ENCODE data around the gene FAM120A. TPM values are rescaled to one million over a fixed set of nuclear protein-coding genes. Genes with fewer than 3 reads are reported as not detected.

Gene FAM120A
- total RNA-seq, 1 experiment from 2014 or later = 162 TPM

DNA sequence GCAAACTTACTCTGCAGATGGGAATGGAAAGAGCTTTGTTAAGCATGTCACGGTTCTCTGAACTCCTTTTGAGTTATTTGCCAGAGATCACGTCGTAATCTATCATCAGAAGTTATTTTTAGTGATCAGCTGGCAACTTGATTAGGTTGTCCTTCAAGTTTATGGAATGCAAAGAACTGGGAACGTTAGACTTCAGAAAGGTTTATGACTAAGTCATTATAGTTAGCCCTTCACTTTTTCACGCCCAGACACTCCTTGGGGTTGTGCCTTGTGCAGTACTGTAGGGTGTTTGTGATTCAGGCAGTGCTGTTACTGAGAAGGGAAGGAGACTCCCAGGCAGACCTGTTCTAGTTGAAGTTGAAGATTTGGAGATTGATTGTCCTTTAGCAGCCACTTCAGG, 98.1 kb downstream of the FAM120A start:
- intact Hi-C loops (cut with micrococcal nuclease) = no loop called here
- no peak for DNase-seq (ENCODE audit: unreplicated experiment)
- Mint-ChIP-seq H3K4me3 (ENCODE audit: unreplicated experiment) (no peak overlapping the region), H3K27me3 (ENCODE audit: insufficient read depth, unreplicated experiment) (no peaks in the 10 kb centered on the region), H3K9me3 (ENCODE audit: unreplicated experiment) (no peaks in the 10 kb centered on the region), H3K27ac (ENCODE audit: low read depth, unreplicated experiment) (peak overlapping the region; percentile 31), H3K4me1 (ENCODE audit: insufficient read depth, unreplicated experiment) (no peaks in the 10 kb centered on the region), H3K36me3 (ENCODE audit: insufficient read depth, unreplicated experiment) (peaks cover 86% of the 10 kb centered on the region)
- ChIA-PET POLR2A (interaction anchor here (0.6 to 1.2 kb wide), 2 partner anchors 47 to 97 kb away, joined by 3 to 4 read pairs; partner anchors contain the start of gene FAM120AOS), CTCF (interaction anchor here (1.4 kb wide), 1 partner anchor 17 kb away, joined by 7 read pairs; no protein-coding TSS in a partner anchor)
- TF ChIP-seq, protein P1, sequence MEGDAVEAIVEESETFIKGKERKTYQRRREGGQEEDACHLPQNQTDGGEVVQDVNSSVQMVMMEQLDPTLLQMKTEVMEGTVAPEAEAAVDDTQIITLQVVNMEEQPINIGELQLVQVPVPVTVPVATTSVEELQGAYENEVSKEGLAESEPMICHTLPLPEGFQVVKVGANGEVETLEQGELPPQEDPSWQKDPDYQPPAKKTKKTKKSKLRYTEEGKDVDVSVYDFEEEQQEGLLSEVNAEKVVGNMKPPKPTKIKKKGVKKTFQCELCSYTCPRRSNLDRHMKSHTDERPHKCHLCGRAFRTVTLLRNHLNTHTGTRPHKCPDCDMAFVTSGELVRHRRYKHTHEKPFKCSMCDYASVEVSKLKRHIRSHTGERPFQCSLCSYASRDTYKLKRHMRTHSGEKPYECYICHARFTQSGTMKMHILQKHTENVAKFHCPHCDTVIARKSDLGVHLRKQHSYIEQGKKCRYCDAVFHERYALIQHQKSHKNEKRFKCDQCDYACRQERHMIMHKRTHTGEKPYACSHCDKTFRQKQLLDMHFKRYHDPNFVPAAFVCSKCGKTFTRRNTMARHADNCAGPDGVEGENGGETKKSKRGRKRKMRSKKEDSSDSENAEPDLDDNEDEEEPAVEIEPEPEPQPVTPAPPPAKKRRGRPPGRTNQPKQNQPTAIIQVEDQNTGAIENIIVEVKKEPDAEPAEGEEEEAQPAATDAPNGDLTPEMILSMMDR (IDR thresholded peaks at IDR 0.05; ENCODE audit: unreplicated experiment) = no peak
- no TSS peak for BruUV-seq (replicated peaks)

DNA sequence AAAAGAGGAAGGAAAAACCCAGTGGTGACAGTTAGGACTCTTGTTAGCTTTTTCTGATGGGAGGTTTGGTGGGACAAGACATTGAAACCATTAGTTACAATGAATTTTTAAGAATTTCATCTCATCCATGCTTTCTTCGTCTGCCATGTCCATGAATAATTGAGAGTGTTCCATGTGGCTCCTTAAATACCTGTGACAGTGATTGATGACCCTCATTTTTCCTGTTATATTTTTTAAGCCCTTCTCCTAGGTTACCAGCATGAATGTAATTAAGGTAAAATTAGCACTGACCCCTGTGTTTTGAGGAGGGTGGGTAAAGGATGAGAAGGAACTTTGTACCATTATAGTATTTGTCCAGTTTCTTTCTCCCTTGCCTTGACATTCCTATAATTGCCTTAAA, 101.4 kb downstream of the FAM120A start:
- H3K4me1 Mint-ChIP-seq (ENCODE audit: insufficient read depth, unreplicated experiment) = no peaks in the 10 kb centered on the region
- H3K36me3 Mint-ChIP-seq (ENCODE audit: insufficient read depth, unreplicated experiment) = peaks cover 84% of the 10 kb centered on the region
- ChIA-PET POLR2A (interaction anchor here (0.7 kb wide), 1 partner anchor 28 kb away, joined by 3 read pairs; no protein-coding TSS in a partner anchor), CTCF (interaction anchor here (1.3 to 2.1 kb wide), 3 partner anchors 9 to 14 kb away, joined by 4 to 7 read pairs (median 5); no protein-coding TSS in a partner anchor)
- no peak overlapping the region for H3K4me3 Mint-ChIP-seq (ENCODE audit: unreplicated experiment)
- BruUV-seq (replicated peaks) = no TSS peak
- no peak overlapping the region for H3K27ac Mint-ChIP-seq (ENCODE audit: low read depth, unreplicated experiment)
- no peak for DNase-seq (ENCODE audit: unreplicated experiment)
- no peaks in the 10 kb centered on the region for H3K9me3 Mint-ChIP-seq (ENCODE audit: unreplicated experiment)
- intact Hi-C loops (cut with micrococcal nuclease) = no loop called here
- no peaks in the 10 kb centered on the region for H3K27me3 Mint-ChIP-seq (ENCODE audit: insufficient read depth, unreplicated experiment)
- TF ChIP-seq, protein P1 (IDR thresholded peaks at IDR 0.05; ENCODE audit: unreplicated experiment) = no peak

- Mint-ChIP-seq H3K4me3 (ENCODE audit: unreplicated experiment) (no peak overlapping the region), H3K9me3 (ENCODE audit: unreplicated experiment) (no peaks in the 10 kb centered on the region), H3K36me3 (ENCODE audit: insufficient read depth, unreplicated experiment) (peaks cover 88% of the 10 kb centered on the region), H3K4me1 (ENCODE audit: insufficient read depth, unreplicated experiment) (no peaks in the 10 kb centered on the region), H3K27ac (ENCODE audit: low read depth, unreplicated experiment) (no peak overlapping the region), H3K27me3 (ENCODE audit: insufficient read depth, unreplicated experiment) (no peaks in the 10 kb centered on the region)
- CTCF ChIA-PET = no interaction called here
- no peak for DNase-seq (ENCODE audit: unreplicated experiment)
- TF ChIP-seq, protein P1 (IDR thresholded peaks at IDR 0.05; ENCODE audit: unreplicated experiment) = no peak
- intact Hi-C loops (cut with micrococcal nuclease) = no loop called here
- POLR2A ChIA-PET = interaction anchor here (1.0 kb wide), 1 partner anchor 72 kb away, joined by 3 read pairs; no protein-coding TSS in a partner anchor
- no TSS peak for BruUV-seq (replicated peaks)
These were observed 103.9 kb downstream of the FAM120A start for GRCh38 chr9:93555370-93555769.

GRCh38 chr9:93557366-93558137, 106.1 kb downstream of the FAM120A start:
- Mint-ChIP-seq H3K36me3 (ENCODE audit: insufficient read depth, unreplicated experiment) (peaks cover 88% of the 10 kb centered on the region), H3K27me3 (ENCODE audit: insufficient read depth, unreplicated experiment) (no peaks in the 10 kb centered on the region), H3K9me3 (ENCODE audit: unreplicated experiment) (no peaks in the 10 kb centered on the region), H3K4me1 (ENCODE audit: insufficient read depth, unreplicated experiment) (no peaks in the 10 kb centered on the region), H3K27ac (ENCODE audit: low read depth, unreplicated experiment) (no peak overlapping the region), H3K4me3 (ENCODE audit: unreplicated experiment) (no peak overlapping the region)
- DNase-seq (ENCODE audit: unreplicated experiment) = no peak
- POLR2A ChIA-PET = interaction anchor here (0.7 kb wide), 1 partner anchor 9 kb away, joined by 3 read pairs; no protein-coding TSS in a partner anchor
- TF ChIP-seq, protein P1 (IDR thresholded peaks at IDR 0.05; ENCODE audit: unreplicated experiment) = no peak
- intact Hi-C loops (cut with micrococcal nuclease) = no loop called here
- BruUV-seq (replicated peaks) = no TSS peak
- CTCF ChIA-PET = interaction anchor here (0.7 to 1.8 kb wide), 3 partner anchors 9 to 254 kb away, joined by 3 to 12 read pairs (median 3); no protein-coding TSS in a partner anchor
